A549 (cell line): ENCODE results near the gene CD47. TPM values are rescaled to one million over a fixed set of nuclear protein-coding genes. Genes with fewer than 3 reads are reported as not detected.

Experiments
- ATAC-seq, 2 experiments: fragments of 200-7000 bp in 1 of 2; fragments of >200 bp in 1 of 2; cut with Nextera tagmentation in 1 of 2; cut with Tn5 transposase in 1 of 2; 3 replicates each; pipeline versions ENCODE4 v1.8.0 to v1.9.1; 2018 to 2020; ENCODE audit warnings: mild to moderate bottlenecking in 1 of 2, moderate library complexity in 1 of 2
- CTCF ChIA-PET: fragments of 300-600 bp; sonication (Branson Sonifier 250); formaldehyde crosslinking; extraction: SDS; loops from one replicate; lab custom pipeline; 2021; ENCODE audit warnings: antibody characterized with exemption, inconsistent platforms; lab: Yijun Ruan, JAX
- POLR2A ChIA-PET: fragments of 350-600 bp; formaldehyde crosslinking; extraction: SDS; loops from one replicate; lab custom pipeline; 2021; ENCODE audit warnings: antibody characterized with exemption, inconsistent platforms; lab: Yijun Ruan, JAX
- DNase-seq, 2 experiments: peaks; one replicate each; pipeline versions ENCODE4 v3.0.0 to v3.0.0-alpha.2; 2011 to 2016; ENCODE audit warnings: low read depth in 1 of 2, low spot score in 1 of 2
- FAIRE-seq: peaks from 2 replicates; lab custom pipeline; 2011; peaks lifted over from hg19 to GRCh38; lab: Jason Lieb, UNC
- H3K27ac ChIP-seq, 2 experiments: fragments of >200 bp; sonication (Bioruptor Twin); formaldehyde crosslinking; 3 replicates each; pipeline ENCODE4 v1.5.1; 2016 to 2017
- H3K4me1 ChIP-seq: fragments of >200 bp; sonication (Bioruptor Twin); formaldehyde crosslinking; 3 replicates; pipeline ENCODE4 v1.6.1; 2016
- H3K4me2 ChIP-seq: fragments of >200 bp; sonication (Bioruptor Twin); formaldehyde crosslinking; 3 replicates; pipeline ENCODE4 v1.6.1; 2016
- H3K4me3 ChIP-seq: fragments of >200 bp; sonication (Bioruptor Twin); formaldehyde crosslinking; 3 replicates; pipeline ENCODE4 v1.5.1; 2016
- H3K9me3 ChIP-seq: fragments of >200 bp; sonication (Bioruptor Twin); formaldehyde crosslinking; 3 replicates; pipeline ENCODE4 v1.6.1; 2016
- ATOH8 ChIP-seq: fragments of 250-450 bp; sonication (Bioruptor Pico); IDR thresholded peaks from 2 replicates; pipeline ENCODE4 v1.5.0; 2020; ENCODE audit warnings: low read depth, mild to moderate bottlenecking, moderate library complexity
- BCL3 ChIP-seq: fragments of >200 bp; sonication (Bioruptor Twin); formaldehyde crosslinking; IDR thresholded peaks from 3 replicates; pipeline ENCODE4 v1.6.1; 2016
- CBX8 ChIP-seq: fragments of 200-600 bp; sonication (generic); IDR thresholded peaks from 2 replicates; pipeline ENCODE4 v1.6.1; 2016
- CHD2 ChIP-seq: fragments of 150-350 bp; IDR thresholded peaks from 2 replicates; pipeline ENCODE4 v1.6.1; 2014; ENCODE audit warnings: low read length; ENCODE audit not compliant: partially characterized antibody
- HDAC2 ChIP-seq: fragments of 200-600 bp; sonication (generic); IDR thresholded peaks from 2 replicates; pipeline ENCODE4 v1.6.1; 2016
- HES2 ChIP-seq: fragments of >200 bp; sonication (Bioruptor Twin); formaldehyde crosslinking; IDR thresholded peaks from 2 replicates; pipeline ENCODE4 v1.6.1; 2016
- HOXA7 ChIP-seq: fragments of 250-450 bp; sonication (Bioruptor Pico); IDR thresholded peaks from 2 replicates; pipeline ENCODE4 v1.5.0; 2020; ENCODE audit warnings: mild to moderate bottlenecking, moderate library complexity
- HOXB13 ChIP-seq: fragments of 250-450 bp; sonication (Bioruptor Pico); IDR thresholded peaks from 2 replicates; pipeline ENCODE4 v1.5.0; 2020; ENCODE audit warnings: low read depth, mild to moderate bottlenecking, moderate library complexity
- JUN ChIP-seq, 2 experiments: fragments of >200 bp; sonication (Bioruptor Twin); formaldehyde crosslinking; IDR thresholded peaks; 2 replicates in 1 of 2; 3 replicates in 1 of 2; pipeline ENCODE4 v1.6.1; 2016 to 2017
- KDM1A ChIP-seq: fragments of 200-600 bp; sonication (generic); IDR thresholded peaks from 2 replicates; pipeline ENCODE4 v1.6.1; 2016; ENCODE audit warnings: low read depth, mild to moderate bottlenecking
- POLR2AphosphoS2 ChIP-seq: conservative IDR thresholded peaks from 2 replicates; pipeline ENCODE4 v1.6.1; 2012; ENCODE audit warnings: low read length, improper control_type of control experiment, inconsistent platforms
- RAD21 ChIP-seq, 2 experiments: fragments of >200 bp in 1 of 2; sonication (Bioruptor Twin) in 1 of 2; formaldehyde crosslinking in 1 of 2; IDR thresholded peaks in 1 of 2; conservative IDR thresholded peaks in 1 of 2; 2 replicates in 1 of 2; 3 replicates in 1 of 2; pipeline ENCODE4 v1.6.1; 2012 to 2018; ENCODE audit warnings: inconsistent platforms in 1 of 2
- RCOR1 ChIP-seq: fragments of 150-350 bp; IDR thresholded peaks from 2 replicates; pipeline ENCODE4 v1.6.1; 2014; ENCODE audit warnings: antibody characterized with exemption, low read length, low read depth
- REST ChIP-seq: fragments of 200-600 bp; sonication (generic); IDR thresholded peaks from 2 replicates; pipeline ENCODE4 v1.6.1; 2016; ENCODE audit warnings: antibody characterized with exemption, mild to moderate bottlenecking, moderate library complexity
- RFX5 ChIP-seq: fragments of 450-650 bp; IDR thresholded peaks from 2 replicates; pipeline ENCODE4 v1.7.1; 2014; ENCODE audit warnings: antibody characterized with exemption, mild to moderate bottlenecking, moderate library complexity
- RNF2 ChIP-seq: fragments of 200-600 bp; sonication (generic); IDR thresholded peaks from 2 replicates; pipeline ENCODE4 v1.6.1; 2016; ENCODE audit warnings: low read depth, mild to moderate bottlenecking, antibody characterized with exemption, moderate library complexity, borderline replicate concordance
- TFCP2L1 ChIP-seq: fragments of 250-450 bp; sonication (Bioruptor Pico); IDR thresholded peaks from 2 replicates; pipeline ENCODE4 v1.5.0; 2021; ENCODE audit warnings: mild to moderate bottlenecking
- ZFP36 ChIP-seq: fragments of 450-650 bp; IDR thresholded peaks from 2 replicates; pipeline ENCODE4 v1.6.1; 2014; ENCODE audit warnings: borderline replicate concordance; ENCODE audit not compliant: partially characterized antibody
- ZSCAN20 ChIP-seq: fragments of 250-450 bp; sonication (Bioruptor Pico); IDR thresholded peaks from 2 replicates; pipeline ENCODE4 v1.8.0; 2022; ENCODE audit warnings: mild to moderate bottlenecking, moderate library complexity
- WGBS: methylation state at CpG from one replicate; pipeline ENCODE4 v1.1.6; 2017; ENCODE audit errors: missing lambda C conversion rate; 5-methylcytosine and 5-hydroxymethylcytosine counted together
- polyA plus RNA-seq, 4 experiments: library from polyadenylated mRNA; depleted of rRNA in 3 of 4; stranded (reverse); fragments of >200 nt; fragmentation: RNase III in 1 of 4; extraction: RNeasy Plus Mini Kit Qiagen cat#74134 plus additional on column Dnase treatment in 1 of 4; gene quantifications; 2 replicates in 3 of 4; 3 replicates in 1 of 4; pipeline ENCODE4 v1.2.3, GENCODE V29; 2011 to 2017

Gene CD47
- polyA plus RNA-seq, 2 of the 4 experiments (the other 2 are of a cell fraction), result 31.0 to 35.9 TPM

- no peak for TF ChIP-seq BCL3
- no peak for TF ChIP-seq CHD2
These were observed 75.9 kb downstream of the CD47 start (continued) for GRCh38 chr3:108014943-108015342.

GRCh38 chr3:108013141-108014055 is 77.4 kb downstream of the CD47 start:
- no peak for TF ChIP-seq ATOH8 (CRISPR knock-in tag)
- no peak for TF ChIP-seq POLR2AphosphoS2
- no peak for TF ChIP-seq HES2
- TF ChIP-seq REST, result no peak
- no peak for TF ChIP-seq HDAC2
- no peak for TF ChIP-seq RFX5
- no peak for TF ChIP-seq ZFP36
- no peak for TF ChIP-seq KDM1A
- TF ChIP-seq ZSCAN20 (CRISPR knock-in tag), result no peak
- no peak for TF ChIP-seq JUN (IDR thresholded peaks at IDR 0.05)
- no peak for TF ChIP-seq HOXB13 (CRISPR knock-in tag)
- TF ChIP-seq RAD21 (conservative IDR thresholded peaks at IDR 0.05 in 1 of 2, IDR thresholded peaks at IDR 0.05 in 1 of 2), result no peak
- no peak for TF ChIP-seq RCOR1
- no peak for TF ChIP-seq HOXA7 (CRISPR knock-in tag)
- TF ChIP-seq RNF2, result no peak
- ATAC-seq, result no peak
- Histone ChIP-seq H3K4me1 (no peaks in the 10 kb centered on the region), H3K27ac (no peak overlapping the region), H3K4me3 (no peak overlapping the region), H3K4me2 (no peak overlapping the region), H3K9me3 (no peaks in the 10 kb centered on the region)
- ChIA-PET CTCF (interaction anchor here (0.6 kb wide), 1 partner anchor 155 kb away, joined by 4 read pairs; no protein-coding TSS in a partner anchor), POLR2A (no interaction called here)
- DNase-seq, result no peak
- WGBS, result 64% methylated on average over 8 of the region's 8 CpGs
- no peak for FAIRE-seq

- H3K4me1 ChIP-seq, result no peaks in the 10 kb centered on the region; the same call in 2 of the 3 replicates
- H3K4me2 ChIP-seq, result no peak overlapping the region
- H3K9me3 ChIP-seq, result no peaks in the 10 kb centered on the region
- H3K27ac ChIP-seq, result no peak overlapping the region
- no peak for FAIRE-seq
- DNase-seq, result no peak
- WGBS, result 62% methylated on average over 8 of the region's 8 CpGs
- CTCF ChIA-PET, result no interaction called here
- POLR2A ChIA-PET, result no interaction called here
- TF ChIP-seq HOXB13 (CRISPR knock-in tag), result no peak
- TF ChIP-seq TFCP2L1 (CRISPR knock-in tag), result no peak
- no peak for TF ChIP-seq CBX8
- no peak for ATAC-seq
- H3K4me3 ChIP-seq, result no peak overlapping the region
These were observed 78.5 kb downstream of the CD47 start for GRCh38 chr3:108012304-108012703.
